Transverse colon (tissue), 4 donors: ENCODE measurements around the gene MB. TPM values are rescaled to one million over a fixed set of nuclear protein-coding genes. Genes with fewer than 3 reads are reported as not detected.

Experiments
- DNase-seq: peaks from one replicate; pipeline ENCODE4 v3.0.0-alpha.2; 2019
- H3K27ac ChIP-seq, 4 donors: fragments of 200-600 bp; sonication (generic); 2 replicates each; pipeline ENCODE4 v1.5.1; 2016 to 2018; ENCODE audit warnings: inconsistent platforms in 4 of 4
- H3K27me3 ChIP-seq: fragments of 200-600 bp; sonication (generic); 2 replicates; pipeline ENCODE4 v1.5.1; 2017; ENCODE audit warnings: inconsistent platforms
- H3K36me3 ChIP-seq, 4 donors: fragments of 200-600 bp; sonication (generic); 2 replicates each; pipeline ENCODE4 v1.5.1; 2017 to 2019; ENCODE audit warnings: inconsistent platforms in 4 of 4
- H3K4me1 ChIP-seq, 4 donors: fragments of 200-600 bp; sonication (generic); 2 replicates each; pipeline ENCODE4 v1.5.1; 2017 to 2020; ENCODE audit warnings: inconsistent platforms in 4 of 4
- H3K4me3 ChIP-seq, 4 donors: fragments of 200-600 bp; sonication (generic); 1 replicate in 1 of 4; 2 replicates in 3 of 4; pipeline versions ENCODE4 v1.5.1 to v1.6.1; 2017 to 2019; ENCODE audit warnings: inconsistent platforms in 4 of 4
- H3K9me3 ChIP-seq, 2 donors: fragments of 200-600 bp; sonication (generic); 2 replicates each; pipeline ENCODE4 v1.5.1; 2017 to 2019; ENCODE audit warnings: inconsistent platforms in 2 of 2
- CTCF ChIP-seq, 5 experiments: fragments of 200-600 bp in 3 of 5; fragments of 450-650 bp in 2 of 5; sonication (generic) in 3 of 5; IDR thresholded peaks; 1 replicate in 2 of 5; 2 replicates in 3 of 5; pipeline ENCODE4 v1.5.1; 2016 to 2017; ENCODE audit warnings: antibody characterized with exemption in 5 of 5, inconsistent platforms in 3 of 5, mild to moderate bottlenecking in 2 of 5, moderate library complexity in 1 of 5
- EP300 ChIP-seq: sonication (generic); formaldehyde crosslinking; IDR thresholded peaks from one replicate; pipeline ENCODE4 v1.6.1; 2017; ENCODE audit warnings: antibody characterized with exemption, low read depth
- POLR2A ChIP-seq: fragments of 450-650 bp; IDR thresholded peaks from one replicate; pipeline ENCODE4 v1.6.1; 2016; ENCODE audit warnings: antibody characterized with exemption, mild to moderate bottlenecking, moderate library complexity
- POLR2AphosphoS5 ChIP-seq, 3 donors: sonication (generic); formaldehyde crosslinking; IDR thresholded peaks; one replicate each; pipeline ENCODE4 v1.6.1; 2016; ENCODE audit warnings: antibody characterized with exemption in 3 of 3
- WGBS, 2 donors: methylation state at CpG; one replicate each; pipeline ENCODE4 v1.1.5; 2018; ENCODE audit warnings: low coverage in 1 of 2; 5-methylcytosine and 5-hydroxymethylcytosine counted together
- in situ Hi-C, 4 donors: fragments of 200-750 bp; cut with MboI; loops; one replicate each; pipeline versions ENCODE4 v1.15.0 to v1.15.1; 2017; ENCODE audit warnings: low sequenced_read_pairs in 3 of 4, low pct_ligation_motif_present in 1 of 4, low pct_unique_long_range_greater_than_20kb in 1 of 4
- intact Hi-C: fragments of 100-400 bp; cut with DNase I; formaldehyde crosslinking; loops from one replicate; pipeline ENCODE4 v1.15.1; 2023; ENCODE audit warnings: low total_unique reads
- total RNA-seq, 4 donors: library from RNA; depleted of rRNA; stranded (reverse); fragments of >200 nt; gene quantifications; one replicate each; pipeline ENCODE4 v1.1.0, GENCODE V29; 2016

MB gene
- total RNA-seq, 4 donors from 2014 or later, result 9.0 to 37.0 (median 15.7) TPM; not detected in 1

DNA sequence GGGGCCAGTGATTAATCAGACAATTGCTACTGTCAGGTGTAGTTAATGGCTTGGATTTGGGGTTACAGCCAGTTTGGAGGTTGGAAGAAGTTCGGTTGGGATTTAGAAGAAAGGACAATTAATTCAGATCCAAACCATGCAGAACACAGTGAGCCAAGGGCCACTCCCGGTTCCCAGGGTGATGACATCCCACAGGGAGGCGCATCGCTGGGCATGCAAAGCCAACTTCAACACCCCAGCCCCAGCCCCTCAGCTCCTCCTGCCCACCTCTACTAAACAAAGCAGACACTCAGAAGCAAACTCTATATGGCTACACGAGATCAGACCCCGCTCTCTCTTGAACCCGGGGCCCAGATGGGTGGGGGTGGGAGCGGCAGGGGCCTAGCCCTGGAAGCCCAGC lies 10.2 kb downstream of the MB start:
- Histone ChIP-seq H3K4me3 (no peak overlapping the region), H3K27ac (no peak overlapping the region), H3K36me3 (no peaks in the 10 kb centered on the region), H3K4me1 (peaks cover 0 to 8% (median 4%) of the 10 kb centered on the region in 4 donors), H3K9me3 (no peaks in the 10 kb centered on the region), H3K27me3 (no peaks in the 10 kb centered on the region)
- 83% methylated on average over 6 of the region's 8 CpGs; no CpG with 5 or more reads in 1 of the 2 donors for WGBS, 2 donors
- in situ Hi-C loops, result loop anchor here in 1 of 4 donors (25.0 kb wide), 1 partner anchor 505 kb away; no protein-coding TSS in a partner anchor
- intact Hi-C loops, result no loop called here
- DNase-seq, result no peak
- TF ChIP-seq EP300 (no peak), CTCF (IDR thresholded peaks at IDR 0.05) (no peak), POLR2AphosphoS5 (IDR thresholded peaks at IDR 0.05) (no peak), POLR2A (no peak)

GRCh38 chr22:35605851-35606481 lies 11.2 kb downstream of the MB start:
- Histone ChIP-seq H3K4me1 (peaks cover 0 to 7% (median 3%) of the 10 kb centered on the region in 4 donors), H3K27me3 (no peaks in the 10 kb centered on the region), H3K36me3 (no peaks in the 10 kb centered on the region), H3K9me3 (no peaks in the 10 kb centered on the region), H3K4me3 (no peak overlapping the region), H3K27ac (peak overlapping the region in 1 of 4 donors; percentile 25)
- in situ Hi-C loops (loop anchor here in 1 of 4 donors (25.0 kb wide), 1 partner anchor 506 kb away; no protein-coding TSS in a partner anchor), intact Hi-C loops (no loop called here)
- DNase-seq, result no peak
- WGBS, 2 donors, result 52 to 69% methylated on average over 7 to 13 of the region's 13 CpGs
- TF ChIP-seq CTCF (IDR thresholded peaks at IDR 0.05) (no peak), EP300 (no peak), POLR2A (no peak), POLR2AphosphoS5 (IDR thresholded peaks at IDR 0.05) (no peak)

GRCh38 chr22:35605369-35605680 lies 11.8 kb downstream of the MB start:
- in situ Hi-C loops (loop anchor here in 1 of 4 donors (25.0 kb wide), 1 partner anchor 507 kb away; no protein-coding TSS in a partner anchor), intact Hi-C loops (no loop called here)
- no peak overlapping the region for H3K4me3 ChIP-seq
- TF ChIP-seq EP300 (no peak), POLR2A (no peak), CTCF (IDR thresholded peaks at IDR 0.05) (no peak)
- 71 to 100% methylated on average over 1 to 2 of the region's 2 CpGs for WGBS, 2 donors
- no peak for DNase-seq
- H3K9me3 ChIP-seq, result no peaks in the 10 kb centered on the region
- peaks cover 0 to 7% (median 3%) of the 10 kb centered on the region in 4 donors for H3K4me1 ChIP-seq
- H3K36me3 ChIP-seq, result no peaks in the 10 kb centered on the region
- no peaks in the 10 kb centered on the region for H3K27me3 ChIP-seq
- H3K27ac ChIP-seq, result peak overlapping the region in 1 of 4 donors; percentile 25

DNA sequence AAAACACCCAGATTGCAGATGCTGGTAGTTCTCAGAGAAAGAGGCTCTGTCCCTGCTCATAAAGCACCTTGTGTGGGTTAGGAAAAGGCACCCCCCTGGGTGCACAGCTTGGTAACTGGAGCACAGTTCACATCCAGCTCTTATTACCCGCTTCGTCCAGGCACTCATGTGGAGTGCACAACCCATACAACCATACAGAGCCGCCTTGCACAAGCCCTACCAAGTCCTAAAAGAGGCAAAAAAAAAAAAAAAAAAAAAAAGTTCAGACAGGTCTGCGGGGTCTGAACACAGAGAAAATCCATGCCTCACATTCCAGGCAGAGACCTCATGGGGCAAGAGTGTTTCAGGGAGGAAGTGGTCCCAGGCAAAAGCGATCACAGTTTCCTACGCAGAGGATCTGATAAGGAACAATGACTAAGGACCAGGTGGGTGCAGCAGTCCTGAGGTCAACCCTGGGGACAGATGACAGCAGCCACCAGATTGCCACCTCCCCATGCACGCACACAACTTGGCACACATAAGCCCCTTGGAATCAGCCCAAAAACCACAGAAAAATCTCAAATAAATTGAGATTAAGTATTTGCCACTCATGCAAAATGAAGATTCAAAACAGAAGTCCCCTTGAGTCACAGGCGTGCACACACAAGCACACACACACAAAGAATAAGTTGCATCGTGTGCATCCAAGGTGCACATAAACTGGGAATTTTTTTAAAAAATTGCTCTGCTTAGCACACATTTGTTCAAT lies 12.3 kb downstream of the MB start:
- no peak overlapping the region for H3K27ac ChIP-seq
- DNase-seq, result no peak
- WGBS, 2 donors, result 31 to 62% methylated on average over 2 to 9 of the region's 9 CpGs
- no peak for TF ChIP-seq POLR2A
- no peak for TF ChIP-seq CTCF (IDR thresholded peaks at IDR 0.05)
- no peak for TF ChIP-seq EP300
- no peak for TF ChIP-seq POLR2AphosphoS5 (IDR thresholded peaks at IDR 0.05)
- peaks cover 0 to 7% (median 3%) of the 10 kb centered on the region in 4 donors for H3K4me1 ChIP-seq
- no peaks in the 10 kb centered on the region for H3K27me3 ChIP-seq
- in situ Hi-C loops (loop anchor here in 1 of 4 donors (25.0 kb wide), 1 partner anchor 508 kb away; no protein-coding TSS in a partner anchor), intact Hi-C loops (no loop called here)
- H3K36me3 ChIP-seq, result no peaks in the 10 kb centered on the region
- H3K4me3 ChIP-seq, result no peak overlapping the region
- no peaks in the 10 kb centered on the region for H3K9me3 ChIP-seq
